Gastrocnemius medialis (tissue), 4 donors: ENCODE results near the gene OSTC. TPM values are rescaled to one million over a fixed set of nuclear protein-coding genes. Genes with fewer than 3 reads are reported as not detected.
A peak's percentile ranks its signal among the peaks of the same experiment; 100 is the strongest.

Source experiments
- ATAC-seq, 2 donors: fragments of 150-250 bp; one replicate each; pipeline ENCODE4 v1.9.1; 2016
- DNase-seq, 2 donors: peaks; one replicate each; pipeline ENCODE4 v3.0.0-alpha.2; 2019
- H3K27ac ChIP-seq, 4 donors: fragments of 200-600 bp; sonication (generic); 1 replicate in 1 of 4; 2 replicates in 3 of 4; pipeline ENCODE4 v1.5.1; 2016 to 2018; ENCODE audit warnings: mild to moderate bottlenecking in 2 of 4, moderate library complexity in 1 of 4
- H3K27me3 ChIP-seq, 3 donors: fragments of 200-600 bp; sonication (generic) in 2 of 3; 1 replicate in 1 of 3; 2 replicates in 2 of 3; pipeline versions ENCODE4 v1.5.1 to v1.6.0; 2016 to 2019; ENCODE audit warnings: mild to moderate bottlenecking in 1 of 3, moderate library complexity in 1 of 3
- H3K36me3 ChIP-seq, 2 donors: fragments of 200-600 bp; sonication (generic) in 1 of 2; one replicate each; pipeline ENCODE4 v1.5.1; 2017 to 2018
- H3K4me1 ChIP-seq, 2 donors: fragments of 200-600 bp; sonication (generic) in 1 of 2; one replicate each; pipeline ENCODE4 v1.5.1; 2016 to 2017; ENCODE audit warnings: mild to moderate bottlenecking in 2 of 2
- H3K4me3 ChIP-seq, 4 donors: fragments of 200-600 bp; sonication (generic) in 3 of 4; 1 replicate in 1 of 4; 2 replicates in 3 of 4; pipeline ENCODE4 v1.5.1; 2016 to 2019; ENCODE audit warnings: mild to moderate bottlenecking in 2 of 4
- H3K9me3 ChIP-seq, 3 donors: fragments of 200-600 bp; sonication (generic) in 2 of 3; 1 replicate in 1 of 3; 2 replicates in 2 of 3; pipeline ENCODE4 v1.5.1; 2016 to 2019
- CTCF ChIP-seq, 5 experiments: fragments of 450-650 bp in 3 of 5; fragments of 200-600 bp in 2 of 5; sonication (generic) in 2 of 5; IDR thresholded peaks in 4 of 5; conservative IDR thresholded peaks in 1 of 5; 1 replicate in 4 of 5; 2 replicates in 1 of 5; pipeline ENCODE4 v1.5.1; 2016 to 2019; ENCODE audit warnings: antibody characterized with exemption in 5 of 5, mild to moderate bottlenecking in 3 of 5, moderate library complexity in 3 of 5
- POLR2A ChIP-seq, 2 donors: fragments of 450-650 bp; IDR thresholded peaks; one replicate each; pipeline ENCODE4 v1.6.1; 2017; ENCODE audit warnings: antibody characterized with exemption in 2 of 2, mild to moderate bottlenecking in 2 of 2, moderate library complexity in 2 of 2
- in situ Hi-C, 4 donors: fragments of 200-750 bp; cut with MboI; loops; one replicate each; pipeline versions ENCODE4 v1.15.0 to v1.8.0; 2017; ENCODE audit warnings: low sequenced_read_pairs in 4 of 4
- intact Hi-C: fragments of 100-400 bp; cut with DNase I; formaldehyde crosslinking; loops from one replicate; pipeline ENCODE4 v1.15.1; 2023; ENCODE audit warnings: low total_unique reads
- total RNA-seq, 4 donors: library from RNA; depleted of rRNA; stranded (reverse); fragments of >200 nt; gene quantifications; one replicate each; pipeline versions ENCODE4 v1.1.0 to v1.2.3, GENCODE V29; 2016

Gene OSTC
- total RNA-seq, 4 donors from 2014 or later: 15.5 to 25.0 (median 23.2) TPM

GRCh38 chr4:108607079-108607815, 43.2 kb upstream of the OSTC start:
- TF ChIP-seq POLR2A (IDR thresholded peaks at IDR 0.05) (no peak), CTCF (IDR thresholded peaks at IDR 0.05 in 4 of 5, conservative IDR thresholded peaks at IDR 0.05 in 1 of 5) (no peak)
- Histone ChIP-seq H3K4me3 (no peak overlapping the region), H3K27me3 (no peaks in the 10 kb centered on the region), H3K9me3 (no peaks in the 10 kb centered on the region), H3K36me3 (no peaks in the 10 kb centered on the region), H3K27ac (no peak overlapping the region), H3K4me1 (no peaks in the 10 kb centered on the region)
- no peak for DNase-seq
- no peak for ATAC-seq
- intact Hi-C loops (no loop called here), in situ Hi-C loops (loop anchor here in 1 of 4 donors (25.0 kb wide), 1 partner anchor 895 kb away; the partner anchor contains the start of gene PAPSS1)

GRCh38 chr4:108611365-108611764, 39.0 kb upstream of the OSTC start:
- no peak for TF ChIP-seq CTCF (IDR thresholded peaks at IDR 0.05 in 4 of 5, conservative IDR thresholded peaks at IDR 0.05 in 1 of 5)
- no peak for TF ChIP-seq POLR2A (IDR thresholded peaks at IDR 0.05)
- intact Hi-C loops: no loop called here
- no peaks in the 10 kb centered on the region for H3K4me1 ChIP-seq
- no peak overlapping the region for H3K27ac ChIP-seq
- no peaks in the 10 kb centered on the region for H3K27me3 ChIP-seq
- no peak for ATAC-seq
- no peaks in the 10 kb centered on the region for H3K36me3 ChIP-seq
- in situ Hi-C loops: loop anchor here in 1 of 4 donors (25.0 kb wide), 1 partner anchor 899 kb away; the partner anchor contains the start of gene PAPSS1
- H3K9me3 ChIP-seq: no peaks in the 10 kb centered on the region
- no peak for DNase-seq
- no peak overlapping the region for H3K4me3 ChIP-seq

GRCh38 chr4:108612365-108612764, 38.0 kb upstream of the OSTC start:
- in situ Hi-C loops (loop anchor here in 1 of 4 donors (25.0 kb wide), 1 partner anchor 900 kb away; the partner anchor contains the start of gene PAPSS1), intact Hi-C loops (no loop called here)
- no peak for ATAC-seq
- no peak overlapping the region for H3K27ac ChIP-seq
- H3K36me3 ChIP-seq: no peaks in the 10 kb centered on the region
- H3K9me3 ChIP-seq: no peaks in the 10 kb centered on the region
- H3K4me3 ChIP-seq: no peak overlapping the region
- no peak for TF ChIP-seq POLR2A (IDR thresholded peaks at IDR 0.05)
- H3K27me3 ChIP-seq: no peaks in the 10 kb centered on the region
- no peak for DNase-seq
- no peaks in the 10 kb centered on the region for H3K4me1 ChIP-seq

GRCh38 chr4:108619372-108620100, 30.9 kb upstream of the OSTC start:
- peak overlapping the region; percentile 76 to 87 (median 83) for H3K27ac ChIP-seq
- in situ Hi-C loops (loop anchor here in 1 of 4 donors (25.0 kb wide), 1 partner anchor 907 kb away; the partner anchor contains the start of gene PAPSS1), intact Hi-C loops (loop anchor here (1.0 to 10.0 kb wide), 5 partner anchors 31 to 1196 kb away; partner anchors contain the start of genes GAR1, OSTC, PAPSS1 and SGMS2)
- H3K9me3 ChIP-seq: no peaks in the 10 kb centered on the region
- peak overlapping the region; percentile 75 to 87 (median 79) for H3K4me3 ChIP-seq
- TF ChIP-seq POLR2A (IDR thresholded peaks at IDR 0.05) (no peak), CTCF (IDR thresholded peaks at IDR 0.05 in 4 of 5, conservative IDR thresholded peaks at IDR 0.05 in 1 of 5) (no peak)
- H3K27me3 ChIP-seq: no peaks in the 10 kb centered on the region
- DNase-seq (no peak), ATAC-seq (peak in 1 of 2 donors; percentile 4)
- H3K4me1 ChIP-seq: peaks cover 19 to 21% of the 10 kb centered on the region in 2 donors
- peaks cover 0 to 29% of the 10 kb centered on the region in 2 donors for H3K36me3 ChIP-seq
